Mammary epithelial cell (primary cell): ENCODE measurements around the gene DNAJC16.

Experiments
- CTCF ChIP-seq, 2 donors: IDR thresholded peaks in 1 of 2; conservative IDR thresholded peaks in 1 of 2; 2 replicates each; pipeline ENCODE4 v1.5.1; 2011 to 2012; ENCODE audit warnings: inconsistent platforms in 2 of 2, low read length in 2 of 2, mild to moderate bottlenecking in 2 of 2, control low read depth in 1 of 2, low read depth in 1 of 2; ENCODE audit not compliant: insufficient read depth in 1 of 2; ENCODE audit errors: extremely low read depth in 1 of 2
- EZH2 ChIP-seq: IDR thresholded peaks from 2 replicates; pipeline ENCODE4 v1.6.1; 2012; ENCODE audit warnings: low read length, inconsistent platforms, borderline replicate concordance

DNA sequence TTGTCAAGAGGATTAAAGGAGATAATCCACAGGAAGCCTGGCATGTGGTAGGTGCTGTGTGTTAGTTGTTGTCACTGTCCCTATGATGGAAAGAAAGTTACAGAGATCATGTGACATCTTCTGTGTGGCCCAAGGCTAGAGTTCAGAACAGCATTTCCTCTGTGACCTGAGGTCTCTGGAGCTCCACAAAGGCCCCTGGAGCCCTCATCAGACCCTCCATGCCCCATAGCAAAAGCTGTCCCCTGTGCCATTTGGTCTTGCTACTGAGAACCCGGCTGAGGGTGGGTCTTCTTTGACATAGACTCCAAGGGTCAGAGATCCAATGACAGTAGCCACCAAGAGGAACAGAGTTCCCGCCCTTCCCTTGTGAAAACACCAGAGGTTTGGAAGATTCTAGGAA, 42.7 kb upstream of the DNAJC16 start:
- no peak for TF ChIP-seq CTCF (conservative IDR thresholded peaks at IDR 0.05 in 1 of 2, IDR thresholded peaks at IDR 0.05 in 1 of 2; ENCODE audit: extremely low read depth in 1 of 2, insufficient read depth in 1 of 2, low read depth in 1 of 2, low read length in 2 of 2)
- no peak for TF ChIP-seq EZH2
